Esophagus muscularis mucosa (tissue), 3 donors: ENCODE data around the gene MAP7D1.

Source experiments
- POLR2A ChIP-seq: fragments of 450-650 bp; IDR thresholded peaks from one replicate; pipeline ENCODE4 v1.6.1; 2017; ENCODE audit warnings: antibody characterized with exemption, moderate library complexity, mild to moderate bottlenecking, low read depth
- TF ChIP-seq, protein P1 (sequence below), 3 experiments: fragments of 200-600 bp in 2 of 3; fragments of 450-650 bp in 1 of 3; sonication (generic) in 2 of 3; IDR thresholded peaks; one replicate each; pipeline ENCODE4 v1.5.1; 2017 to 2019; ENCODE audit warnings: antibody characterized with exemption in 3 of 3, mild to moderate bottlenecking in 2 of 3, moderate library complexity in 1 of 3

DNA sequence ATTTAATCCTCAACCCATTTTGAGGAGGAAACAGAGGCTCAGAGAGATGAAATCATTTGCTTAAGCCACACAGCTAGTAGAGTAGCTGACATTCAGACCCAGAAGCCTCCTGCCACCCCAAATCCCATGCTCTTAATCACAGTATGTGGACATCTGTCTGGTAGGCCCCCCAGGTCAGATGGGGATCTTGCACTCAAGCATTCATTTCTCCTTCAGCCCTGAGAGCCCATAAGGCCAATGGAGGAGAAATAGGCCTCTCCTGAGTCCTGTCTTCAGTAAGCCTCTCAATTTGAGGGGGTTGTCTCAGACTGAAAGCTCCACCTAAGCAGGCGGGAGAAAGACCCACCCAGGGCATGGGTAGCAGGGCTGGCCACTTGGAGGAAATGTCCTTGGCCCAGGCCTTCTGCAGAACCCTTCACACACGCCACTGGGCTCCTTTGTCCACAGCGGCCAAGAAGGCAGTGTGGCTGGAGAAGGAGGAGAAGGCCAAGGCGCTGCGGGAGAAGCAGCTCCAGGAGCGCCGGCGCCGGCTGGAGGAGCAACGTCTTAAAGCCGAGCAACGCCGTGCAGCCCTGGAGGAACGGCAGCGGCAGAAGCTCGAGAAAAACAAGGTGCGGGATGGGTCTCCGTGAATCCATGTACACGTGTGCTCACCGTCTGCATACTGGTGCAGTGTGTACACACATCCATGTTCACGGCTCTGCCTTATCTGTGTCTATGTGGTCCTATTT lies 16.2 kb downstream of the MAP7D1 start:
- TF ChIP-seq POLR2A = no peak
- TF ChIP-seq, protein P1, sequence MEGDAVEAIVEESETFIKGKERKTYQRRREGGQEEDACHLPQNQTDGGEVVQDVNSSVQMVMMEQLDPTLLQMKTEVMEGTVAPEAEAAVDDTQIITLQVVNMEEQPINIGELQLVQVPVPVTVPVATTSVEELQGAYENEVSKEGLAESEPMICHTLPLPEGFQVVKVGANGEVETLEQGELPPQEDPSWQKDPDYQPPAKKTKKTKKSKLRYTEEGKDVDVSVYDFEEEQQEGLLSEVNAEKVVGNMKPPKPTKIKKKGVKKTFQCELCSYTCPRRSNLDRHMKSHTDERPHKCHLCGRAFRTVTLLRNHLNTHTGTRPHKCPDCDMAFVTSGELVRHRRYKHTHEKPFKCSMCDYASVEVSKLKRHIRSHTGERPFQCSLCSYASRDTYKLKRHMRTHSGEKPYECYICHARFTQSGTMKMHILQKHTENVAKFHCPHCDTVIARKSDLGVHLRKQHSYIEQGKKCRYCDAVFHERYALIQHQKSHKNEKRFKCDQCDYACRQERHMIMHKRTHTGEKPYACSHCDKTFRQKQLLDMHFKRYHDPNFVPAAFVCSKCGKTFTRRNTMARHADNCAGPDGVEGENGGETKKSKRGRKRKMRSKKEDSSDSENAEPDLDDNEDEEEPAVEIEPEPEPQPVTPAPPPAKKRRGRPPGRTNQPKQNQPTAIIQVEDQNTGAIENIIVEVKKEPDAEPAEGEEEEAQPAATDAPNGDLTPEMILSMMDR (IDR thresholded peaks at IDR 0.05) = no peak
